ENCODE results near the gene PPP4R1. TPM values are rescaled to one million over a fixed set of nuclear protein-coding genes. Genes with fewer than 3 reads are reported as not detected.

PPP4R1 gene
- total RNA-seq, 1 experiment from 2014 or later: 106 TPM

DNA sequence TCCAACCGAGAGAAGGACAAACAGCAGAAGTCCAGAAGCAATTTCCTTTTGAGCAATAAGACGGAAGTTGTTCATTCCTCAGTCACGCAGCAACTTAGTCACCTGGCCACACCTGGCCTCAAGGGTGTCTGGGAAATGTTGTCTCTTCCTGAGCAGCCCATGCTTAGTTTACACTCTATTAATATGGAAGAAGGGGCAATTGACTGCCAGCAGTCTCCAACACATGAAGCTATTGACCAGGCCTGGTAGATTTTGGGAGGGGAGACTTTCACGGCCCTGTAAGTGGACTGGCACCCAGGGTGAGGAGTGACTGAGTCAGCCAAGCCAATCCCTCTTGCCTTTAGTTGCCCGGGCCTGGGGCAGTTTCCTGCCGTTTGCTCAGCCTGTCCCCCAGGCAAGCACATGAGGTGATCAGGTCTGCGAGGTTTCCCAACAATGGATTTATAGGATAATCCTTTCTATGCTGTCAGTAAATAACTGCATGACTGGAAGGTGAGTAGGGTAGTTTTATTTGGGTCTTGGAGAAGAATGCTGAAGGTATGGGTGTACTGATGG is 43.8 kb upstream of the PPP4R1 start:
- Histone ChIP-seq H2AFZ (ENCODE audit: low read length) (no peak overlapping the region), H2BK15ac (ENCODE audit: low read depth, low read length) (no peak overlapping the region), H4K8ac (replicated peaks; ENCODE audit: insufficient read length, low read depth, low read length) (no peak overlapping the region), H2AK5ac (ENCODE audit: insufficient read length, low read length) (no peak overlapping the region), H2BK20ac (ENCODE audit: low read depth, low read length, poor library complexity, severe bottlenecking) (no peak overlapping the region), H4K91ac (ENCODE audit: insufficient read length, low read depth, low read length) (no peak overlapping the region), H2BK5ac (ENCODE audit: insufficient read length, low read length) (no peak overlapping the region), H3K23me2 (ENCODE audit: insufficient read length, low read depth, low read length, poor library complexity, severe bottlenecking) (no peaks in the 10 kb centered on the region), H3K9ac (ENCODE audit: extremely low read depth, insufficient read length, low read length) (no peak overlapping the region), H4K5ac (ENCODE audit: insufficient read length, low read depth, low read length) (no peak overlapping the region), H3K4ac (ENCODE audit: low read depth, low read length) (no peak overlapping the region), H4K20me1 (ENCODE audit: control insufficient read depth, insufficient read depth, insufficient read length) (no peaks in the 10 kb centered on the region), H3K27ac (ENCODE audit: insufficient read length, low read depth, low read length) (no peak overlapping the region), H3K9me3 (ENCODE audit: control insufficient read depth, low read depth, low read length) (no peaks in the 10 kb centered on the region), H3K27me3 (ENCODE audit: insufficient read depth, low read length) (no peaks in the 10 kb centered on the region), H3K18ac (ENCODE audit: insufficient read length, low read depth, low read length) (no peak overlapping the region), H3K79me2 (ENCODE audit: insufficient read depth, low read length) (no peaks in the 10 kb centered on the region), H3K4me1 (ENCODE audit: insufficient read depth, low read length) (no peaks in the 10 kb centered on the region), H3T11ph (ENCODE audit: low read length) (no peak overlapping the region), H2BK120ac (ENCODE audit: low read depth, low read length, poor library complexity, severe bottlenecking) (no peak overlapping the region), H3K14ac (ENCODE audit: insufficient read depth, low read length) (no peak overlapping the region), H3K79me1 (ENCODE audit: insufficient read depth, low read depth, low read length, poor library complexity, severe bottlenecking) (no peaks in the 10 kb centered on the region), H3K56ac (ENCODE audit: insufficient read length, low read depth, low read length) (no peak overlapping the region), H3K4me2 (ENCODE audit: insufficient read depth, insufficient read length, low read length) (no peak overlapping the region), H3K23ac (ENCODE audit: insufficient read length, low read depth, low read length) (no peak overlapping the region), H2BK12ac (ENCODE audit: insufficient read length, low read depth, low read length) (no peak overlapping the region)
- Mint-ChIP-seq H3K27me3 (ENCODE audit: low read depth) (no peaks in the 10 kb centered on the region), H3K27ac (no peak overlapping the region; a peak in 1 of 7 replicates), H3K4me3 (no peak overlapping the region), H3K36me3 (ENCODE audit: insufficient read depth in 1 of 3, low read depth in 3 of 3) (no peaks in the 10 kb centered on the region), H3K9me3 (no peaks in the 10 kb centered on the region), H3K4me1 (no peaks in the 10 kb centered on the region)
- no peak for TF ChIP-seq CTCF (conservative IDR thresholded peaks at IDR 0.05)
- no peak for DNase-seq
- no CpG with 5 or more reads among the region's 7 CpGs for WGBS (ENCODE audit: extremely low coverage, insufficient read length, low lambda C conversion rate)

All from H9 (cell line).